OCI-LY3 (cell line): ENCODE results near the gene CA10.

ENCODE experiments used
- CTCF ChIP-seq: fragments of 200-600, 300-600 bp; sonication (generic); IDR thresholded peaks from 2 replicates; pipeline ENCODE4 v1.5.1; 2014; ENCODE audit warnings: antibody characterized with exemption, low read length, low read depth
- EZH2phosphoT487 ChIP-seq: fragments of 200-600 bp; shearing (Covaris generic); IDR thresholded peaks from 2 replicates; pipeline ENCODE4 v1.6.1; 2018; ENCODE audit warnings: antibody characterized with exemption, mixed run types, low read depth

- TF ChIP-seq CTCF, result no peak
- TF ChIP-seq EZH2phosphoT487, result no peak
These were observed 8.9 kb downstream of the CA10 start for GRCh38 chr17:52149626-52150025.
